ENCODE results near the gene PIGQ. TPM values are rescaled to one million over a fixed set of nuclear protein-coding genes. Genes with fewer than 3 reads are reported as not detected.

The PIGQ gene
- total RNA-seq, 1 experiment from 2014 or later, result 16.7 TPM

- DNase-seq (ENCODE audit: extremely low read depth, low read depth), result no peak
Measured at GRCh38 chr16:554297-554621, 15.5 kb upstream of the PIGQ start.

- DNase-seq (ENCODE audit: extremely low read depth, low read depth), result no peak
Measured at GRCh38 chr16:554640-555365, 15.0 kb upstream of the PIGQ start.

- DNase-seq (ENCODE audit: extremely low read depth, low read depth), result no peak
Measured at GRCh38 chr16:555528-556473, 14.0 kb upstream of the PIGQ start.

- no peak for DNase-seq (ENCODE audit: extremely low read depth, low read depth)
Measured at GRCh38 chr16:556474-557173, 13.1 kb upstream of the PIGQ start.

- no peak for DNase-seq (ENCODE audit: extremely low read depth, low read depth)
Measured at GRCh38 chr16:557463-558297, 12.1 kb upstream of the PIGQ start.

- no peak for DNase-seq (ENCODE audit: extremely low read depth, low read depth)
Measured at GRCh38 chr16:558298-559020, 11.3 kb upstream of the PIGQ start.

- DNase-seq (ENCODE audit: extremely low read depth, low read depth), result no peak
Measured at GRCh38 chr16:559021-559380, 10.8 kb upstream of the PIGQ start.

GRCh38 chr16:559411-560203 lies 10.2 kb upstream of the PIGQ start:
- DNase-seq (ENCODE audit: extremely low read depth, low read depth), result no peak

GRCh38 chr16:560204-560700 lies 9.5 kb upstream of the PIGQ start, which contains the start of gene PRR35:
PRR35 (plus strand) TSS chr16:560394; CDS start chr16:563295, 2,901 bp downstream.
- DNase-seq (ENCODE audit: extremely low read depth, low read depth), result no peak

GRCh38 chr16:560701-561412 lies 8.9 kb upstream of the PIGQ start:
- no peak for DNase-seq (ENCODE audit: extremely low read depth, low read depth)

GRCh38 chr16:561413-561794 lies 8.4 kb upstream of the PIGQ start:
- no peak for DNase-seq (ENCODE audit: extremely low read depth, low read depth)

- DNase-seq (ENCODE audit: extremely low read depth, low read depth), result no peak
Measured at GRCh38 chr16:561957-562938, 7.5 kb upstream of the PIGQ start.

GRCh38 chr16:563072-563644 lies 6.6 kb upstream of the PIGQ start:
- no peak for DNase-seq (ENCODE audit: extremely low read depth, low read depth)

GRCh38 chr16:564690-565418 lies 4.9 kb upstream of the PIGQ start:
- no peak for DNase-seq (ENCODE audit: extremely low read depth, low read depth)

- DNase-seq (ENCODE audit: extremely low read depth, low read depth), result no peak
Measured at GRCh38 chr16:565419-566330, 4.1 kb upstream of the PIGQ start.
